Stimulated activated CD8-positive, alpha-beta memory T cell treated with anti-CD3 and anti-CD28 coated beads, Interleukin-4, amount 100 ng/mL, for 48 hours (primary cell): Measurements from ENCODE around the gene SH3YL1.

ENCODE experiments used
- DNase-seq: peaks from one replicate; pipeline ENCODE4 v3.0.0-alpha.2; 2020

Gene SH3YL1

GRCh38 chr2:211486-212184 is 52.2 kb downstream of the SH3YL1 start:
- no peak for DNase-seq

- no peak for DNase-seq
Measured at GRCh38 chr2:210660-211059, 53.2 kb downstream of the SH3YL1 start.

- no peak for DNase-seq
Measured at GRCh38 chr2:209470-209869, 54.4 kb downstream of the SH3YL1 start.

- DNase-seq = no peak
Measured at GRCh38 chr2:208335-208734, 55.5 kb downstream of the SH3YL1 start.

- DNase-seq = no peak
Measured at GRCh38 chr2:203984-204383, 59.8 kb downstream of the SH3YL1 start.

GRCh38 chr2:203401-203800 is 60.4 kb downstream of the SH3YL1 start:
- DNase-seq = no peak

GRCh38 chr2:202945-203344 is 60.9 kb downstream of the SH3YL1 start:
- DNase-seq = no peak

GRCh38 chr2:201648-202433 is 62.0 kb downstream of the SH3YL1 start:
- DNase-seq = no peak

GRCh38 chr2:199041-199966 is 64.5 kb downstream of the SH3YL1 start:
- no peak for DNase-seq

- DNase-seq = no peak
Measured at GRCh38 chr2:196406-196805, 67.4 kb downstream of the SH3YL1 start.

- no peak for DNase-seq
Measured at GRCh38 chr2:195932-196331, 67.9 kb downstream of the SH3YL1 start.

GRCh38 chr2:193141-193671 is 70.6 kb downstream of the SH3YL1 start:
- DNase-seq = peak; percentile 29

GRCh38 chr2:191311-192190 is 72.3 kb downstream of the SH3YL1 start:
- DNase-seq = no peak

- DNase-seq = no peak
Measured at GRCh38 chr2:187825-188224, 76.0 kb downstream of the SH3YL1 start.

- DNase-seq = no peak
Measured at GRCh38 chr2:185221-185620, 78.6 kb downstream of the SH3YL1 start.

GRCh38 chr2:184695-185094 is 79.1 kb downstream of the SH3YL1 start:
- no peak for DNase-seq

GRCh38 chr2:182509-183122 is 81.2 kb downstream of the SH3YL1 start:
- DNase-seq = no peak

GRCh38 chr2:180311-180710 is 83.5 kb downstream of the SH3YL1 start:
- no peak for DNase-seq

- no peak for DNase-seq
Measured at GRCh38 chr2:179886-180285, 83.9 kb downstream of the SH3YL1 start.

- DNase-seq = no peak
Measured at GRCh38 chr2:177733-178132, 86.1 kb downstream of the SH3YL1 start.

- DNase-seq = no peak
Measured at GRCh38 chr2:176917-177316, 86.9 kb downstream of the SH3YL1 start.
